GM20000 (cell line): ENCODE results near the gene PIGU.
"Not testable (repeated sequence)": the region's sequence is repeated elsewhere in the genome, so short reads cannot be mapped to it uniquely, and the experiment has no call there.

ENCODE experiments used
- DNase-seq: peaks from one replicate; pipeline ENCODE4 v3.0.0; 2012; ENCODE audit warnings: low spot score
- TF ChIP-seq, protein P1 (sequence below): IDR thresholded peaks from 2 replicates; pipeline ENCODE4 v1.5.1; 2012; ENCODE audit warnings: mild to moderate bottlenecking, control low read depth; ENCODE audit errors: extremely low read depth, missing control alignments

Gene PIGU

DNA sequence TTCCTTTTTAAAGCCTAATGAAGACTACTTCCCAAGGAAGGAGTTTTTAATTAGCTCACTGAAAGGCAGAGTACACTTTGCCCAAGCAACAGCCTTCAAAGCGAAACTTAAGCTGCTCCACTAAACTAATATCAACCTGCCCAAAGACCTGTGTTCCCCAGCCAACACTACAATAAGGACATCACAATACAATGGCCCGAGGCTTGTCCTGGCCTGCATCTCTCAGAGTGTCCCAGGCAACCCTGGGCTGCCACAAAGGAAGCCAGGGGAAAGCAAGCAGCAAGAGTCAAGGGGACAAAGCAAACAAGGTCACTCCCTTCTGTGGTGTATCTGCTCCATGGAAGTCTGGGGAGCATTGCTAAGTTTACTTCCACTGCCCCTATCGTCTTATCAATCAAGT, 52.3 kb downstream of the PIGU start:
- no peak for DNase-seq
- TF ChIP-seq, protein P1, sequence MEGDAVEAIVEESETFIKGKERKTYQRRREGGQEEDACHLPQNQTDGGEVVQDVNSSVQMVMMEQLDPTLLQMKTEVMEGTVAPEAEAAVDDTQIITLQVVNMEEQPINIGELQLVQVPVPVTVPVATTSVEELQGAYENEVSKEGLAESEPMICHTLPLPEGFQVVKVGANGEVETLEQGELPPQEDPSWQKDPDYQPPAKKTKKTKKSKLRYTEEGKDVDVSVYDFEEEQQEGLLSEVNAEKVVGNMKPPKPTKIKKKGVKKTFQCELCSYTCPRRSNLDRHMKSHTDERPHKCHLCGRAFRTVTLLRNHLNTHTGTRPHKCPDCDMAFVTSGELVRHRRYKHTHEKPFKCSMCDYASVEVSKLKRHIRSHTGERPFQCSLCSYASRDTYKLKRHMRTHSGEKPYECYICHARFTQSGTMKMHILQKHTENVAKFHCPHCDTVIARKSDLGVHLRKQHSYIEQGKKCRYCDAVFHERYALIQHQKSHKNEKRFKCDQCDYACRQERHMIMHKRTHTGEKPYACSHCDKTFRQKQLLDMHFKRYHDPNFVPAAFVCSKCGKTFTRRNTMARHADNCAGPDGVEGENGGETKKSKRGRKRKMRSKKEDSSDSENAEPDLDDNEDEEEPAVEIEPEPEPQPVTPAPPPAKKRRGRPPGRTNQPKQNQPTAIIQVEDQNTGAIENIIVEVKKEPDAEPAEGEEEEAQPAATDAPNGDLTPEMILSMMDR, result no peak

DNA sequence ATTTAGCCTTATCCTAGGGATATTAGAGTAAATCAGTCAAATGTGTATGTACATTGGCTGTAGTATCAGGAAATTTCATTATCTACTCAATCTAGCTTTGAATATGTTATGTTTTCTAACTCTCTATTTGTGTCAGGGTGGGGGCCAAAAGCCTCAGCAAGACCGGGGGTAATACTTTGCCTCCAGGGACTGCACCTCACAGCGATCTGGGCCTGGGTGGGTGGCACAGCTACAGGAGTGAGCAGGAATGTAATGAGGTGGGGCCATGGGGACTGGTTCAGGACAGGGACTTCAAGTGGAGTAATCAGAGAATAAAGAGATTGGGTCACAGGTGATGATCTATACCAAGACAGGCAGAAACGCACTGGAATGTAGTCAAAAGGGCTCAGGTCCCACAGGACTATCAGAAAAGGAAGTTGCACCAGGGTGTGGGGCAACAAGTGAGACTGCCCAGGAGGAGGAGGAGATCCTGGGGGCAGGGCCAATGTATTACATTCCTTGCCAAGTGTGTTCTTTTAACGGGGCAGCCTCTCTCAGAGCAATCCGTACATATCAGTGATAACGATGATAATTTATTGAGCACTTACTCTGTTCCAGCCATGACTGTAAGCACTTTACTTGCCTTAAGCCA, 54.0 kb downstream of the PIGU start:
- TF ChIP-seq, protein P1, result no peak
- DNase-seq, result no peak

DNA sequence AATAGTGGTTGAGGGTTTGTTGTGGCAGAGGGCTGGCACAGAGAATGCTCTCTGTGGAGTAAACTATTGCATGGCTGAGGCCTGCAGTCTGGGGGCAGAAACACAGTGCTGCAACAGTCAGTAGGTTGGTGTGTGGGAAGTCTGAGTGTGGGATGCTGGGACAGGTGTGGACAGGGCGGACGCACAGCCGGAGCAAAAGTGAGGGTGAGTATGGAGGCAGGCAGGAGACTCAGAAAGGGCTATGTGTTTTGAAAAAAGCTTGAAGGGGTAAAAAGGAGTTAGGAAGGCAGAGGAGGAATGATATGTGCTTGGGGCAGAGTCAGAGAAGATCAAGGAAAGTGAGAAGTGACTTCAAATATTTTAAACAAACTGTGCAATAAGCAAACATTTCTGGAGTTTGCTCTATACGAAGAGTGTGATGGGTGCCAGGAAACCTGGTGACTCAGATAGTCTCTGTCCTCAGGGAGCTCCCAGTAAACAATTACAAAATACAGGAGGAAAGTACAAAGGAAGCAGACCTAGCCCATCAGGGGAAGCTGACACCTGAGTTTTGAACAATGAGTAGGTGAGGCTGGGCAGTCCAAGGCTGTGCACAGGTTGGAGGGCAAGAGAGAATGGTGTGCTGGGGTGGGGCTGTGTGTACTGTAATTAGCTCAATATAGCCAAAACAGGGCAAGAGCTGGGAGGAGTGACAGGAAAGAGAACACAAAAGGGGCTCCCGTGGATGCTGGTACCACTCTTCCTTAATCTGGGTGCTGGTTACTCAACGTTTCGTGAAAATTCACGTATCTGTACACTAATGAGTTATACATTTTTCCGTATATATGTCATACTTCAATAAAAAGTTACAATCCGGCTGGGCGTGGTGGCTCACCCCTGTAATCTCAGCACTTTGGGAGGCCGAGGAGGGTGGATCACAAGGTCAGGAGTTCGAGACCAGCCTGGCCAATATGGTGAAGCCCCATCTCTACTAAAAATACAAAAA, 55.2 kb downstream of the PIGU start:
- TF ChIP-seq, protein P1, result no peak
- no peak for DNase-seq

DNA sequence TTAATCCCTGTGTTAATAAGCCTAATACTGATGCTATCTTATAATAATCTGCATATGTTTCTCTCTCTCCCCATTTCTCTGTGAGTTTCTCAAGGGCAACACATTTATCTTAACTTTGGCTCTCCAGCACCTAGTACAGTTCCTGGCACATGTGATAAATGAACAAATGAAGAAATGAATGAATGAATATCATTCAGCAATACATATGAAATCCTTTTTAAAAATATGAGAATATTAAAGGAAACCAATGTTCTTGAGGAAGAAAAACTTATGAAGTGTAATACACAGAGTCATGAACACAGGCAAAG, 55.9 kb downstream of the PIGU start:
- no peak for DNase-seq
- TF ChIP-seq, protein P1, result no peak

DNA sequence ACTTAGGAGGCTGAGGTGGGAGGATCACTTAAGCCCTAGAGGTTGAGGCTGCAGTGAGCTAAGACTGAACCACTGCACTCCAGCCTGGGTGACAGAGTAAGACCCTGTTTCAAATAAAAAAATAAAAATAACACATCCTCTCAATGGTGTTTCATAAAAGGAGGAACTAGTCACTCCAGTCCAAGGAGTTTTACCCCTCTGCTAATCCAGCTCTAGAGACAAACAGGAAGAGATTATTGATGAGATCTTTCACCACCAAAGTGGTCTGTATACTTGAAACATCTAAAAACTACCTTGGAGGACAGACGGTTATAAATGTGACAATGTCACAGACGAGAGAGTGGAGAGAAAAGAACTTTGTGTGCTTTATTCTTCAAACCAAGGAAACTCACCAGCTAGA, 58.2 kb downstream of the PIGU start:
- TF ChIP-seq, protein P1, result no peak
- DNase-seq, result no peak

DNA sequence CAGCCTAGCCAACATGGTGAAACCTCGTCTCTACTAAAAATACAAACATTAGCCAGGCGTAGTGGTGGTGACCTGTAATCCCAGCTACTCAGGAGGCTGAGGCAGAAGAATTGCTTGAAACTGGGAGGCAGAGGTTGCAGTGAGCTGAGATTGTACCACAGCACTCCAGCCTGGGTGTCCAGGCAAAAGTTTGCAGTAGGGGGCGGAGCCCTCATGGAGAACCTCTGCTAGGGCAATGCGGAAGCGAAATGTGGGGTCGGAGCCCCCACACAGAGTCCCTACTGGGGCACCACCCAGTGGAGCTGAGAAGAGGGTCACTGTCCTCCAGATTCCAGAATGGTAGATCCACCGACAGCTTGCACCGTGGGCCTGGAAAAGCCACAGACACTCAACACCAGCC, 60.0 kb downstream of the PIGU start:
- DNase-seq, result not testable (repeated sequence)

DNA sequence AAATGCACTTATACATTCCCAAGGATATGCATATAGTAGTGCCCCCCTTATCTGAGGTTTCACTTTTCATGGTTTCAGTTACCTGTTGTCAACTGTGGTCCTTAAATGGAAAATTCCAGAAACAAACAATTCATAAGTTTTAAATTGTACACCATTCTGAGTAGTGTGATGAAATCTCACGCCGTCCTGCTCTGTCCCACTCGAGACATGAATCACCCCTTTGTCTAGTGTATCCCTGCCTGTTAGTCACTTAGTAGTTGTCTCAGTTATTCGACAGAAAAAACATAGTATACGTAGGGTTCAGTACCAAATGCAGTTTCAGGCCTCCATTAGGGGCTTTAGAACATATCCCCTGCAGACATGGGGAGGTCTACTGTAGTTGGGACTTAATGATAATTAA, 61.4 kb downstream of the PIGU start:
- DNase-seq, result no peak

DNA sequence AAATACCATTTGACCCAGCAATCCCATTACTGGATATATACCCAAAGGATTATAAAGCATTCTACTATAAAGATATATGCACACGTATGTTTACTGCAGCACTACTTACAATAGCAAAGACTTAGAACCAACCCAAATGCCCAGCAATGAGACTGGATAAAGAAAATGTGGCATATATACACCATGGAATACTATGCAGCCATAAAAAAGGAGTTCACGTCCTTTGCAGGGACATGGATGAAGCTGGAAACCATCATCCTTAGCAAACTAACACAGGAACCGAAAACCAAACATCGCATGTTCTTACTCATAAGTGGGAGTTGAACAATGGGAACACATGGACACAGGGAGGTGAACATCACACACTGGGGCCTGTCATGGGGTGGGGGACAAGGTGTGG, 64.9 kb downstream of the PIGU start:
- not testable (repeated sequence) for DNase-seq

More for the DNA sequence above, 61.4 kb downstream of the PIGU start:
- TF ChIP-seq, protein P1, result no peak
